Right lobe of liver (tissue), 4 donors: ENCODE data around the gene LNX1.

ENCODE experiments used
- CTCF ChIP-seq, 4 donors: fragments of 200-600 bp in 3 of 4; fragments of 450-650 bp in 1 of 4; IDR thresholded peaks; one replicate each; pipeline versions ENCODE4 v1.5.1 to v1.8.0; 2016 to 2022; ENCODE audit warnings: antibody characterized with exemption in 4 of 4, mild to moderate bottlenecking in 2 of 4
- POLR2A ChIP-seq: fragments of 450-650 bp; IDR thresholded peaks from one replicate; pipeline ENCODE4 v1.6.1; 2017; ENCODE audit warnings: antibody characterized with exemption, mild to moderate bottlenecking
- donor health status: DM: no; HTN: no; CAD: no.
- donor health status: DM: no; HTN: no; CAD: no.
- donor health status: DM: no; HTN: yes; CAD: no.

GRCh38 chr4:53536328-53536727 is 55.0 kb downstream of the LNX1 start:
- TF ChIP-seq CTCF (IDR thresholded peaks at IDR 0.05) (no peak), POLR2A (no peak)
